Muscle layer of colon (tissue), 2 donors: ENCODE measurements around the gene TMEM40.

Experiments used
- H3K27ac ChIP-seq: one replicate; pipeline ENCODE4 v1.7.0; 2013; ENCODE audit warnings: low read depth, mild to moderate bottlenecking, low read length, moderate library complexity
- H3K27me3 ChIP-seq, 2 donors: one replicate each; pipeline ENCODE4 v1.7.0; 2013; ENCODE audit warnings: low read length in 2 of 2, mild to moderate bottlenecking in 2 of 2; ENCODE audit not compliant: insufficient read depth in 2 of 2, control insufficient read depth in 1 of 2
- H3K36me3 ChIP-seq: one replicate; pipeline ENCODE4 v1.7.0; 2013; ENCODE audit warnings: mild to moderate bottlenecking, low read length; ENCODE audit not compliant: insufficient read depth
- H3K4me1 ChIP-seq: one replicate; pipeline ENCODE4 v1.7.0; 2013; ENCODE audit warnings: mild to moderate bottlenecking, low read length; ENCODE audit not compliant: insufficient read depth
- H3K4me3 ChIP-seq, 2 donors: one replicate each; pipeline ENCODE4 v1.7.0; 2013; ENCODE audit warnings: low read length in 2 of 2, low read depth in 1 of 2, mild to moderate bottlenecking in 1 of 2, moderate library complexity in 1 of 2
- H3K9ac ChIP-seq: one replicate; pipeline ENCODE4 v1.7.0; 2013; ENCODE audit warnings: low read length
- H3K9me3 ChIP-seq: one replicate; pipeline ENCODE4 v1.7.0; 2013; ENCODE audit warnings: mild to moderate bottlenecking, low read length
- donor health status: abdominal sarcoma.
- donor health status: Adenocarcinoma of cecum.

TMEM40 gene

GRCh38 chr3:12759097-12759679, at the start of gene TMEM40:
TMEM40 (minus strand) TSS chr3:12759259; CDS start chr3:12749832, 9,427 bp downstream.
- Histone ChIP-seq H3K27me3 (no peaks in the 10 kb centered on the region), H3K4me3 (no peak within 1 kb of the TSS), H3K36me3 (no peaks in the 10 kb centered on the region), H3K4me1 (peaks cover 9% of the 10 kb centered on the region), H3K9ac (peak within 1 kb of the TSS; percentile 61), H3K9me3 (no peaks in the 10 kb centered on the region), H3K27ac (peak within 1 kb of the TSS; percentile 32)

- Histone ChIP-seq H3K9ac (no peak overlapping the region), H3K4me3 (no peak overlapping the region), H3K4me1 (peaks cover 13% of the 10 kb centered on the region), H3K27ac (no peak overlapping the region), H3K9me3 (no peaks in the 10 kb centered on the region), H3K36me3 (peaks cover 33% of the 10 kb centered on the region), H3K27me3 (no peaks in the 10 kb centered on the region)
Measured at GRCh38 chr3:12808587-12808986, 49.5 kb upstream of the TMEM40 start.

- H3K36me3 ChIP-seq = peaks cover 30% of the 10 kb centered on the region
- no peaks in the 10 kb centered on the region for H3K27me3 ChIP-seq
- peaks cover 13% of the 10 kb centered on the region for H3K4me1 ChIP-seq
- H3K9ac ChIP-seq = no peak overlapping the region
- H3K27ac ChIP-seq = no peak overlapping the region
- H3K9me3 ChIP-seq = no peaks in the 10 kb centered on the region
- H3K4me3 ChIP-seq = no peak overlapping the region
Measured at GRCh38 chr3:12807601-12808359, 48.7 kb upstream of the TMEM40 start.

- peaks cover 13% of the 10 kb centered on the region for H3K4me1 ChIP-seq
- no peaks in the 10 kb centered on the region for H3K9me3 ChIP-seq
- H3K27me3 ChIP-seq = no peaks in the 10 kb centered on the region
- no peak overlapping the region for H3K27ac ChIP-seq
- H3K4me3 ChIP-seq = no peak overlapping the region
- peaks cover 30% of the 10 kb centered on the region for H3K36me3 ChIP-seq
- H3K9ac ChIP-seq = no peak overlapping the region
Measured at GRCh38 chr3:12807066-12807465, 48.0 kb upstream of the TMEM40 start.

GRCh38 chr3:12803371-12803770, 44.3 kb upstream of the TMEM40 start:
- Histone ChIP-seq H3K4me1 (no peaks in the 10 kb centered on the region), H3K4me3 (no peak overlapping the region), H3K9ac (no peak overlapping the region), H3K9me3 (no peaks in the 10 kb centered on the region), H3K36me3 (peaks cover 30% of the 10 kb centered on the region), H3K27ac (no peak overlapping the region), H3K27me3 (no peaks in the 10 kb centered on the region)

- Histone ChIP-seq H3K4me3 (no peak overlapping the region), H3K9ac (no peak overlapping the region), H3K4me1 (peaks cover 13% of the 10 kb centered on the region), H3K9me3 (no peaks in the 10 kb centered on the region), H3K36me3 (peaks cover 13% of the 10 kb centered on the region), H3K27me3 (no peaks in the 10 kb centered on the region), H3K27ac (no peak overlapping the region)
Measured at GRCh38 chr3:12799525-12800440, 40.7 kb upstream of the TMEM40 start.

- no peak overlapping the region for H3K27ac ChIP-seq
- H3K4me1 ChIP-seq = peaks cover 13% of the 10 kb centered on the region
- H3K4me3 ChIP-seq = no peak overlapping the region
Measured at GRCh38 chr3:12798559-12799179, 39.6 kb upstream of the TMEM40 start.

GRCh38 chr3:12797892-12798558, 39.0 kb upstream of the TMEM40 start:
- H3K9ac ChIP-seq = no peak overlapping the region
- H3K4me3 ChIP-seq = no peak overlapping the region
- peaks cover 13% of the 10 kb centered on the region for H3K4me1 ChIP-seq

More at GRCh38 chr3:12798559-12799179, 39.6 kb upstream of the TMEM40 start:
- H3K9ac ChIP-seq = no peak overlapping the region
- peaks cover 4% of the 10 kb centered on the region for H3K36me3 ChIP-seq
- H3K27me3 ChIP-seq = no peaks in the 10 kb centered on the region
- no peaks in the 10 kb centered on the region for H3K9me3 ChIP-seq

GRCh38 chr3:12797124-12797891, 38.2 kb upstream of the TMEM40 start:
- H3K9ac ChIP-seq = peak overlapping the region; percentile 19
- H3K4me3 ChIP-seq = peak overlapping the region in 1 of 2 donors; percentile 70
- H3K27ac ChIP-seq = peak overlapping the region; percentile 93

More at GRCh38 chr3:12797892-12798558, 39.0 kb upstream of the TMEM40 start:
- H3K9me3 ChIP-seq = no peaks in the 10 kb centered on the region
- no peak overlapping the region for H3K27ac ChIP-seq
- H3K27me3 ChIP-seq = no peaks in the 10 kb centered on the region
- no peaks in the 10 kb centered on the region for H3K36me3 ChIP-seq

More at GRCh38 chr3:12797124-12797891, 38.2 kb upstream of the TMEM40 start:
- Histone ChIP-seq H3K9me3 (no peaks in the 10 kb centered on the region), H3K4me1 (peaks cover 13% of the 10 kb centered on the region), H3K36me3 (no peaks in the 10 kb centered on the region), H3K27me3 (no peaks in the 10 kb centered on the region)
